ENCODE data around the gene KAT14. TPM values are rescaled to one million over a fixed set of nuclear protein-coding genes. Genes with fewer than 3 reads are reported as not detected.
"Not testable (repeated sequence)": the region's sequence is repeated elsewhere in the genome, so short reads cannot be mapped to it uniquely, and the experiment has no call there.

KAT14 gene
- total RNA-seq, 3 donors from 2014 or later = 16.4 to 18.9 (median 18.0) TPM

- H3K27me3 Mint-ChIP-seq (ENCODE audit: low read depth) = no peaks in the 10 kb centered on the region
- H3K9me3 Mint-ChIP-seq = peaks cover 7% of the 10 kb centered on the region
- H3K4me1 Mint-ChIP-seq (ENCODE audit: low read depth) = peaks cover 8% of the 10 kb centered on the region
- no peak overlapping the region for H3K4me3 Mint-ChIP-seq
- DNase-seq (no peak), ATAC-seq (no peak)
- H3K36me3 Mint-ChIP-seq (ENCODE audit: insufficient read depth) = peaks cover 56% of the 10 kb centered on the region
Observed at GRCh38 chr20:18176318-18176785, 38.7 kb downstream of the KAT14 start.

- H3K27me3 Mint-ChIP-seq (ENCODE audit: low read depth); ATAC-seq; H3K4me1 Mint-ChIP-seq (ENCODE audit: low read depth); DNase-seq; H3K9me3 Mint-ChIP-seq; H3K4me3 Mint-ChIP-seq: not testable (repeated sequence)
- H3K36me3 Mint-ChIP-seq (ENCODE audit: insufficient read depth) = peaks cover 58% of the 10 kb centered on the region
Observed at GRCh38 chr20:18180366-18180765, 42.7 kb downstream of the KAT14 start.

- Mint-ChIP-seq H3K4me1 (ENCODE audit: low read depth) (no peaks in the 10 kb centered on the region), H3K36me3 (ENCODE audit: insufficient read depth) (peaks cover 58% of the 10 kb centered on the region), H3K4me3 (no peak overlapping the region), H3K9me3 (peaks cover 7% of the 10 kb centered on the region), H3K27me3 (ENCODE audit: low read depth) (no peaks in the 10 kb centered on the region)
- DNase-seq = no peak
- no peak for ATAC-seq
Observed at GRCh38 chr20:18180815-18181214, 43.2 kb downstream of the KAT14 start.

GRCh38 chr20:18187020-18187419 is 49.4 kb downstream of the KAT14 start:
- no peaks in the 10 kb centered on the region for H3K4me1 Mint-ChIP-seq (ENCODE audit: low read depth)
- no peaks in the 10 kb centered on the region for H3K27me3 Mint-ChIP-seq (ENCODE audit: low read depth)
- DNase-seq (no peak), ATAC-seq (no peak)
- peaks cover 45% of the 10 kb centered on the region for H3K36me3 Mint-ChIP-seq (ENCODE audit: insufficient read depth)
- no peaks in the 10 kb centered on the region for H3K9me3 Mint-ChIP-seq
- H3K4me3 Mint-ChIP-seq = no peak overlapping the region

GRCh38 chr20:18188434-18188833 is 50.8 kb downstream of the KAT14 start:
- DNase-seq (no peak), ATAC-seq (no peak)
- peaks cover 36% of the 10 kb centered on the region for H3K36me3 Mint-ChIP-seq (ENCODE audit: insufficient read depth)
- no peaks in the 10 kb centered on the region for H3K27me3 Mint-ChIP-seq (ENCODE audit: low read depth)
- H3K4me1 Mint-ChIP-seq (ENCODE audit: low read depth) = no peaks in the 10 kb centered on the region
- no peak overlapping the region for H3K4me3 Mint-ChIP-seq
- no peaks in the 10 kb centered on the region for H3K9me3 Mint-ChIP-seq

GRCh38 chr20:18190338-18191233 is 52.9 kb downstream of the KAT14 start:
- Mint-ChIP-seq H3K4me1 (ENCODE audit: low read depth) (no peaks in the 10 kb centered on the region), H3K36me3 (ENCODE audit: insufficient read depth) (peaks cover 24% of the 10 kb centered on the region), H3K4me3 (no peak overlapping the region), H3K9me3 (no peaks in the 10 kb centered on the region), H3K27me3 (ENCODE audit: low read depth) (no peaks in the 10 kb centered on the region)
- DNase-seq = no peak
- no peak for ATAC-seq

- Mint-ChIP-seq H3K4me1 (ENCODE audit: low read depth) (no peaks in the 10 kb centered on the region), H3K27me3 (ENCODE audit: low read depth) (no peaks in the 10 kb centered on the region), H3K4me3 (no peak overlapping the region), H3K36me3 (ENCODE audit: insufficient read depth) (peaks cover 19% of the 10 kb centered on the region), H3K9me3 (no peaks in the 10 kb centered on the region)
- DNase-seq (no peak), ATAC-seq (no peak)
Observed at GRCh38 chr20:18191306-18191705, 53.6 kb downstream of the KAT14 start.

GRCh38 chr20:18194461-18194860 is 56.8 kb downstream of the KAT14 start:
- H3K27me3 Mint-ChIP-seq (ENCODE audit: low read depth); H3K36me3 Mint-ChIP-seq (ENCODE audit: insufficient read depth); ATAC-seq; H3K4me1 Mint-ChIP-seq (ENCODE audit: low read depth); H3K9me3 Mint-ChIP-seq; DNase-seq; H3K4me3 Mint-ChIP-seq: not testable (repeated sequence)

GRCh38 chr20:18195931-18196330 is 58.3 kb downstream of the KAT14 start:
- ATAC-seq = no peak
- Mint-ChIP-seq H3K36me3 (ENCODE audit: insufficient read depth) (peaks cover 2% of the 10 kb centered on the region), H3K9me3 (no peaks in the 10 kb centered on the region), H3K27me3 (ENCODE audit: low read depth) (no peaks in the 10 kb centered on the region), H3K4me1 (ENCODE audit: low read depth) (no peaks in the 10 kb centered on the region), H3K4me3 (no peak overlapping the region)
- DNase-seq = no peak

- Mint-ChIP-seq H3K27me3 (ENCODE audit: low read depth) (no peaks in the 10 kb centered on the region), H3K4me3 (no peak overlapping the region), H3K4me1 (ENCODE audit: low read depth) (no peaks in the 10 kb centered on the region), H3K36me3 (ENCODE audit: insufficient read depth) (peaks cover 8% of the 10 kb centered on the region), H3K9me3 (peaks cover 13% of the 10 kb centered on the region)
- DNase-seq = no peak
- ATAC-seq = no peak
Observed at GRCh38 chr20:18197382-18198070, 59.9 kb downstream of the KAT14 start.

- ATAC-seq (no peak), DNase-seq (no peak)
- no peaks in the 10 kb centered on the region for H3K4me1 Mint-ChIP-seq (ENCODE audit: low read depth)
- H3K9me3 Mint-ChIP-seq = peaks cover 13% of the 10 kb centered on the region
- peaks cover 3% of the 10 kb centered on the region for H3K27me3 Mint-ChIP-seq (ENCODE audit: low read depth)
- H3K36me3 Mint-ChIP-seq (ENCODE audit: insufficient read depth) = peaks cover 10% of the 10 kb centered on the region
- no peak overlapping the region for H3K4me3 Mint-ChIP-seq
Observed at GRCh38 chr20:18202966-18203365, 65.3 kb downstream of the KAT14 start.

- Mint-ChIP-seq H3K36me3 (ENCODE audit: insufficient read depth) (peaks cover 10% of the 10 kb centered on the region), H3K9me3 (peaks cover 13% of the 10 kb centered on the region)
- DNase-seq; H3K27me3 Mint-ChIP-seq (ENCODE audit: low read depth); H3K4me3 Mint-ChIP-seq; ATAC-seq; H3K4me1 Mint-ChIP-seq (ENCODE audit: low read depth): not testable (repeated sequence)
Observed at GRCh38 chr20:18203700-18204099, 66.0 kb downstream of the KAT14 start.

- H3K4me3 Mint-ChIP-seq = no peak overlapping the region
- H3K4me1 Mint-ChIP-seq (ENCODE audit: low read depth) = no peaks in the 10 kb centered on the region
- DNase-seq (no peak), ATAC-seq (no peak)
- no peaks in the 10 kb centered on the region for H3K36me3 Mint-ChIP-seq (ENCODE audit: insufficient read depth)
- H3K27me3 Mint-ChIP-seq (ENCODE audit: low read depth) = peaks cover 5% of the 10 kb centered on the region
- H3K9me3 Mint-ChIP-seq = no peaks in the 10 kb centered on the region
Observed at GRCh38 chr20:18213002-18213401, 75.3 kb downstream of the KAT14 start.

GRCh38 chr20:18215566-18215965 is 77.9 kb downstream of the KAT14 start:
- Mint-ChIP-seq H3K36me3 (ENCODE audit: insufficient read depth) (no peaks in the 10 kb centered on the region), H3K4me3 (no peak overlapping the region), H3K9me3 (no peaks in the 10 kb centered on the region), H3K27me3 (ENCODE audit: low read depth) (peaks cover 6% of the 10 kb centered on the region), H3K4me1 (ENCODE audit: low read depth) (no peaks in the 10 kb centered on the region)
- DNase-seq (no peak), ATAC-seq (no peak)

GRCh38 chr20:18218280-18218679 is 80.6 kb downstream of the KAT14 start:
- ATAC-seq (no peak), DNase-seq (no peak)
- Mint-ChIP-seq H3K4me1 (ENCODE audit: low read depth) (no peaks in the 10 kb centered on the region), H3K4me3 (no peak overlapping the region), H3K36me3 (ENCODE audit: insufficient read depth) (no peaks in the 10 kb centered on the region), H3K9me3 (no peaks in the 10 kb centered on the region), H3K27me3 (ENCODE audit: low read depth) (peaks cover 3% of the 10 kb centered on the region)

All from activated T-cell treated with anti-CD3 and anti-CD28 coated beads, Interleukin-2, amount 50 U/mL, for 4 hours (primary cell).